Measurements from ENCODE around the gene TMEM79.

Gene TMEM79

GRCh38 chr1:156284112-156284511 lies at the start of gene TMEM79:
Gene TMEM79, plus strand, starts transcription at chr1:156284325. Its CDS starts 902 bp downstream, at chr1:156285227.
- in situ Hi-C loops (cut with MboI; ENCODE audit: low sequenced_read_pairs), result no loop called here

GRCh38 chr1:156236164-156236563 lies 48.0 kb upstream of the TMEM79 start:
- in situ Hi-C loops (cut with MboI; ENCODE audit: low sequenced_read_pairs), result no loop called here

- in situ Hi-C loops (cut with MboI; ENCODE audit: low sequenced_read_pairs), result no loop called here
Measured at GRCh38 chr1:156238248-156238647, 45.9 kb upstream of the TMEM79 start.

GRCh38 chr1:156241311-156241811 lies 42.8 kb upstream of the TMEM79 start:
- in situ Hi-C loops (cut with MboI; ENCODE audit: low sequenced_read_pairs), result no loop called here

GRCh38 chr1:156241926-156242325 lies 42.2 kb upstream of the TMEM79 start, which contains the start of gene BGLAP:
Gene BGLAP, plus strand, starts transcription at chr1:156242184. Its CDS starts 48 bp downstream, at chr1:156242232.
- in situ Hi-C loops (cut with MboI; ENCODE audit: low sequenced_read_pairs), result no loop called here

- in situ Hi-C loops (cut with MboI; ENCODE audit: low sequenced_read_pairs), result no loop called here
Measured at GRCh38 chr1:156242738-156243137, 41.4 kb upstream of the TMEM79 start.

GRCh38 chr1:156244126-156244525 lies 40.0 kb upstream of the TMEM79 start:
- in situ Hi-C loops (cut with MboI; ENCODE audit: low sequenced_read_pairs), result no loop called here

GRCh38 chr1:156244712-156245111 lies 39.4 kb upstream of the TMEM79 start:
- in situ Hi-C loops (cut with MboI; ENCODE audit: low sequenced_read_pairs), result no loop called here

GRCh38 chr1:156245451-156246232 lies 38.5 kb upstream of the TMEM79 start:
- in situ Hi-C loops (cut with MboI; ENCODE audit: low sequenced_read_pairs), result no loop called here

GRCh38 chr1:156246241-156246780 lies 37.8 kb upstream of the TMEM79 start:
- in situ Hi-C loops (cut with MboI; ENCODE audit: low sequenced_read_pairs), result no loop called here

GRCh38 chr1:156246781-156247459 lies 37.2 kb upstream of the TMEM79 start:
- in situ Hi-C loops (cut with MboI; ENCODE audit: low sequenced_read_pairs), result no loop called here

- in situ Hi-C loops (cut with MboI; ENCODE audit: low sequenced_read_pairs), result no loop called here
Measured at GRCh38 chr1:156247460-156248322, 36.4 kb upstream of the TMEM79 start, which contains the start of gene PAQR6. Gene PAQR6, minus strand, starts transcription at chr1:156248056. Its CDS starts 1,325 bp downstream, at chr1:156246731.

- in situ Hi-C loops (cut with MboI; ENCODE audit: low sequenced_read_pairs), result no loop called here
Measured at GRCh38 chr1:156248323-156248683, 35.8 kb upstream of the TMEM79 start.

- in situ Hi-C loops (cut with MboI; ENCODE audit: low sequenced_read_pairs), result no loop called here
Measured at GRCh38 chr1:156249593-156249992, 34.5 kb upstream of the TMEM79 start.

- in situ Hi-C loops (cut with MboI; ENCODE audit: low sequenced_read_pairs), result no loop called here
Measured at GRCh38 chr1:156251527-156251926, 32.6 kb upstream of the TMEM79 start.

- in situ Hi-C loops (cut with MboI; ENCODE audit: low sequenced_read_pairs), result no loop called here
Measured at GRCh38 chr1:156253634-156254033, 30.5 kb upstream of the TMEM79 start.

- in situ Hi-C loops (cut with MboI; ENCODE audit: low sequenced_read_pairs), result no loop called here
Measured at GRCh38 chr1:156257711-156258110, 26.4 kb upstream of the TMEM79 start.

- in situ Hi-C loops (cut with MboI; ENCODE audit: low sequenced_read_pairs), result no loop called here
Measured at GRCh38 chr1:156258859-156259258, 25.3 kb upstream of the TMEM79 start.

GRCh38 chr1:156259805-156260204 lies 24.3 kb upstream of the TMEM79 start:
- in situ Hi-C loops (cut with MboI; ENCODE audit: low sequenced_read_pairs), result no loop called here

- in situ Hi-C loops (cut with MboI; ENCODE audit: low sequenced_read_pairs), result no loop called here
Measured at GRCh38 chr1:156260896-156261295, 23.2 kb upstream of the TMEM79 start.
